Neural cell (in vitro differentiated cells): ENCODE measurements around the gene SRF. TPM values are rescaled to one million over a fixed set of nuclear protein-coding genes. Genes with fewer than 3 reads are reported as not detected.

Experiments
- H2AFZ ChIP-seq: fragments of 200-600, 300-800 bp; sonication (generic), shearing (Covaris generic); 2 replicates; pipeline ENCODE4 v1.6.0; 2014; ENCODE audit warnings: low read depth, mild to moderate bottlenecking, antibody characterized with exemption, low read length, moderate library complexity
- H3F3A ChIP-seq: fragments of 200-600 bp; shearing (Covaris generic); 2 replicates; pipeline ENCODE4 v1.6.1; 2016; ENCODE audit warnings: mild to moderate bottlenecking, moderate library complexity, mixed read lengths, antibody characterized with exemption, low read length; ENCODE audit not compliant: insufficient read depth, poor library complexity, severe bottlenecking
- H3K27ac ChIP-seq: fragments of 200-600, 300-800 bp; sonication (generic), shearing (Covaris generic); 2 replicates; pipeline ENCODE4 v1.5.1; 2014; ENCODE audit warnings: mild to moderate bottlenecking, low read length, moderate library complexity
- H3K27me3 ChIP-seq: fragments of 300-800, 200-600 bp; sonication (generic), shearing (Covaris generic); 2 replicates; pipeline ENCODE4 v1.6.0; 2014; ENCODE audit warnings: mild to moderate bottlenecking, low read depth, low read length, moderate library complexity; ENCODE audit not compliant: insufficient read depth
- H3K36me3 ChIP-seq: fragments of 300-800, 200-600 bp; sonication (generic), shearing (Covaris generic); 2 replicates; pipeline ENCODE4 v1.5.1; 2014; ENCODE audit warnings: mild to moderate bottlenecking, antibody characterized with exemption, low read length, moderate library complexity; ENCODE audit not compliant: insufficient read depth
- H3K4me2 ChIP-seq: fragments of 300-800, 200-600 bp; sonication (generic), shearing (Covaris generic); 2 replicates; pipeline ENCODE4 v1.6.0; 2014; ENCODE audit warnings: mild to moderate bottlenecking, low read length
- H3K4me3 ChIP-seq: fragments of 300-800, 200-600 bp; sonication (generic), shearing (Covaris generic); 2 replicates; pipeline ENCODE4 v1.5.1; 2014; ENCODE audit warnings: mild to moderate bottlenecking, low read length, moderate library complexity
- H3K79me2 ChIP-seq: fragments of 200-600 bp; shearing (Covaris generic); replicated peaks from 2 replicates; pipeline ENCODE4 v1.6.0; 2014; ENCODE audit warnings: mild to moderate bottlenecking, low read length, moderate library complexity; ENCODE audit not compliant: insufficient read depth
- H3K9ac ChIP-seq: fragments of 300-800, 200-600 bp; sonication (generic), shearing (Covaris generic); 2 replicates; pipeline ENCODE4 v1.6.1; 2016; ENCODE audit warnings: mild to moderate bottlenecking, low read length, mixed read lengths
- H3K9me2 ChIP-seq: fragments of 200-600 bp; shearing (Covaris generic); 2 replicates; pipeline ENCODE4 v1.6.1; 2016; ENCODE audit warnings: mild to moderate bottlenecking, low read length, mixed read lengths; ENCODE audit not compliant: insufficient read depth
- H3K9me3 ChIP-seq: fragments of 200-600, 300-800 bp; sonication (generic), shearing (Covaris generic); 2 replicates; pipeline ENCODE4 v1.6.1; 2016; ENCODE audit warnings: mild to moderate bottlenecking, mixed run types, low read length, moderate library complexity, mixed read lengths
- H4K20me1 ChIP-seq: fragments of 200-600 bp; shearing (Covaris generic); 2 replicates; pipeline ENCODE4 v1.6.1; 2016; ENCODE audit warnings: mild to moderate bottlenecking, mixed run types; ENCODE audit not compliant: insufficient read depth
- EP300 ChIP-seq: fragments of 450-650 bp; conservative IDR thresholded peaks from 2 replicates; pipeline ENCODE4 v1.6.1; 2014; ENCODE audit warnings: antibody characterized with exemption, mild to moderate bottlenecking, moderate library complexity; ENCODE audit not compliant: poor library complexity, severe bottlenecking
- EZH2 ChIP-seq: fragments of 200-600, 300-800 bp; shearing (Covaris generic), sonication (generic); IDR thresholded peaks from 2 replicates; pipeline ENCODE4 v1.6.1; 2014; ENCODE audit warnings: antibody characterized with exemption, low read length, borderline replicate concordance, mild to moderate bottlenecking; ENCODE audit not compliant: insufficient read depth, poor library complexity, severe bottlenecking
- MXI1 ChIP-seq: fragments of 450-650 bp; conservative IDR thresholded peaks from 2 replicates; pipeline ENCODE4 v1.6.1; 2014; ENCODE audit warnings: antibody characterized with exemption, mild to moderate bottlenecking; ENCODE audit not compliant: poor library complexity, severe bottlenecking
- POLR2AphosphoS5 ChIP-seq: IDR thresholded peaks from 2 replicates; pipeline ENCODE4 v1.6.1; 2012
- RAD21 ChIP-seq: fragments of 450-650 bp; conservative IDR thresholded peaks from 2 replicates; pipeline ENCODE4 v1.6.1; 2014; ENCODE audit warnings: antibody characterized with exemption, mild to moderate bottlenecking, moderate library complexity
- SMC3 ChIP-seq: fragments of 450-650 bp; conservative IDR thresholded peaks from 2 replicates; pipeline ENCODE4 v1.6.1; 2014; ENCODE audit warnings: antibody characterized with exemption, mild to moderate bottlenecking, moderate library complexity; ENCODE audit not compliant: poor library complexity
- TAF1 ChIP-seq: IDR thresholded peaks from 2 replicates; pipeline ENCODE4 v1.6.1; 2012; ENCODE audit warnings: low read depth
- polyA plus RNA-seq: library from polyadenylated mRNA; depleted of rRNA; stranded (reverse); fragments of >200 nt; gene quantifications from 2 replicates; pipeline ENCODE4 v1.2.3, GENCODE V29; 2014
- TF ChIP-seq, protein P1 (sequence below): IDR thresholded peaks from 2 replicates; pipeline ENCODE4 v1.6.1; 2012; ENCODE audit warnings: borderline replicate concordance
- TF ChIP-seq, protein P2 (sequence below): fragments of 450-650 bp; IDR thresholded peaks from 2 replicates; pipeline ENCODE4 v1.5.1; 2014; ENCODE audit warnings: antibody characterized with exemption, mild to moderate bottlenecking, moderate library complexity; ENCODE audit not compliant: poor library complexity, severe bottlenecking

The SRF gene
- polyA plus RNA-seq, 1 donor from 2014 or later: 24.8 TPM

GRCh38 chr6:43193929-43194328 lies 22.9 kb downstream of the SRF start:
- no peak overlapping the region for H3K4me2 ChIP-seq
- no peak overlapping the region for H3K9ac ChIP-seq
- H3K27me3 ChIP-seq: no peaks in the 10 kb centered on the region
- H3K79me2 ChIP-seq: no peaks in the 10 kb centered on the region
- TF ChIP-seq EP300 (no peak), EZH2 (no peak), SMC3 (no peak), POLR2AphosphoS5 (no peak), TAF1 (no peak), RAD21 (no peak), MXI1 (no peak)
- TF ChIP-seq, protein P1, sequence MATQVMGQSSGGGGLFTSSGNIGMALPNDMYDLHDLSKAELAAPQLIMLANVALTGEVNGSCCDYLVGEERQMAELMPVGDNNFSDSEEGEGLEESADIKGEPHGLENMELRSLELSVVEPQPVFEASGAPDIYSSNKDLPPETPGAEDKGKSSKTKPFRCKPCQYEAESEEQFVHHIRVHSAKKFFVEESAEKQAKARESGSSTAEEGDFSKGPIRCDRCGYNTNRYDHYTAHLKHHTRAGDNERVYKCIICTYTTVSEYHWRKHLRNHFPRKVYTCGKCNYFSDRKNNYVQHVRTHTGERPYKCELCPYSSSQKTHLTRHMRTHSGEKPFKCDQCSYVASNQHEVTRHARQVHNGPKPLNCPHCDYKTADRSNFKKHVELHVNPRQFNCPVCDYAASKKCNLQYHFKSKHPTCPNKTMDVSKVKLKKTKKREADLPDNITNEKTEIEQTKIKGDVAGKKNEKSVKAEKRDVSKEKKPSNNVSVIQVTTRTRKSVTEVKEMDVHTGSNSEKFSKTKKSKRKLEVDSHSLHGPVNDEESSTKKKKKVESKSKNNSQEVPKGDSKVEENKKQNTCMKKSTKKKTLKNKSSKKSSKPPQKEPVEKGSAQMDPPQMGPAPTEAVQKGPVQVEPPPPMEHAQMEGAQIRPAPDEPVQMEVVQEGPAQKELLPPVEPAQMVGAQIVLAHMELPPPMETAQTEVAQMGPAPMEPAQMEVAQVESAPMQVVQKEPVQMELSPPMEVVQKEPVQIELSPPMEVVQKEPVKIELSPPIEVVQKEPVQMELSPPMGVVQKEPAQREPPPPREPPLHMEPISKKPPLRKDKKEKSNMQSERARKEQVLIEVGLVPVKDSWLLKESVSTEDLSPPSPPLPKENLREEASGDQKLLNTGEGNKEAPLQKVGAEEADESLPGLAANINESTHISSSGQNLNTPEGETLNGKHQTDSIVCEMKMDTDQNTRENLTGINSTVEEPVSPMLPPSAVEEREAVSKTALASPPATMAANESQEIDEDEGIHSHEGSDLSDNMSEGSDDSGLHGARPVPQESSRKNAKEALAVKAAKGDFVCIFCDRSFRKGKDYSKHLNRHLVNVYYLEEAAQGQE: no peak
- TF ChIP-seq, protein P2, sequence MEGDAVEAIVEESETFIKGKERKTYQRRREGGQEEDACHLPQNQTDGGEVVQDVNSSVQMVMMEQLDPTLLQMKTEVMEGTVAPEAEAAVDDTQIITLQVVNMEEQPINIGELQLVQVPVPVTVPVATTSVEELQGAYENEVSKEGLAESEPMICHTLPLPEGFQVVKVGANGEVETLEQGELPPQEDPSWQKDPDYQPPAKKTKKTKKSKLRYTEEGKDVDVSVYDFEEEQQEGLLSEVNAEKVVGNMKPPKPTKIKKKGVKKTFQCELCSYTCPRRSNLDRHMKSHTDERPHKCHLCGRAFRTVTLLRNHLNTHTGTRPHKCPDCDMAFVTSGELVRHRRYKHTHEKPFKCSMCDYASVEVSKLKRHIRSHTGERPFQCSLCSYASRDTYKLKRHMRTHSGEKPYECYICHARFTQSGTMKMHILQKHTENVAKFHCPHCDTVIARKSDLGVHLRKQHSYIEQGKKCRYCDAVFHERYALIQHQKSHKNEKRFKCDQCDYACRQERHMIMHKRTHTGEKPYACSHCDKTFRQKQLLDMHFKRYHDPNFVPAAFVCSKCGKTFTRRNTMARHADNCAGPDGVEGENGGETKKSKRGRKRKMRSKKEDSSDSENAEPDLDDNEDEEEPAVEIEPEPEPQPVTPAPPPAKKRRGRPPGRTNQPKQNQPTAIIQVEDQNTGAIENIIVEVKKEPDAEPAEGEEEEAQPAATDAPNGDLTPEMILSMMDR: no peak
- no peak overlapping the region for H2AFZ ChIP-seq
- no peaks in the 10 kb centered on the region for H3K9me2 ChIP-seq
- no peak overlapping the region for H3K27ac ChIP-seq
- H3K4me3 ChIP-seq: no peak overlapping the region
- no peaks in the 10 kb centered on the region for H4K20me1 ChIP-seq
- no peaks in the 10 kb centered on the region for H3K36me3 ChIP-seq
- H3F3A ChIP-seq: no peaks in the 10 kb centered on the region
- no peaks in the 10 kb centered on the region for H3K9me3 ChIP-seq

DNA sequence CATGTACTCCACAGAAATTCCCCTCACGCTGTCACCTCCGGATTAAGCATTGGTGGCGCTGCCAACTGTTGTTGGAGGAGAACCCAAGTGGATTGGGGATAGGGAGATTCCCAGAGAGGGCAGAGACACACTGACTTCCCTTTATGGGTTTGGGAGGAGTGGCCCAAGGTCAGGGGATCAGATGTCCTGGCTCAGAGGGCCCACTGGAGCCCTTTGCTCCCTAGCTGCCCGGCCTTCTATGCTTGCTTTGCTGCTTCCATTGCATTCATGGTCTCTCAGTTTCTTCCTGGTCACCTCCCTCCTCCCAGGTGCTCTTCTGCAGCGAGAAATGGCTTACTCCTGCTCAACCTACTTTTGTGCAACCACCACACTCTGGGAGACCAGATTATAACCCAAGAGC lies 25.3 kb downstream of the SRF start:
- H3K9me2 ChIP-seq: no peaks in the 10 kb centered on the region
- no peak overlapping the region for H3K4me3 ChIP-seq
- no peak overlapping the region for H2AFZ ChIP-seq
- no peak overlapping the region for H3K4me2 ChIP-seq
- no peak for TF ChIP-seq EZH2
- TF ChIP-seq, protein P1: no peak
- TF ChIP-seq EP300: no peak
- TF ChIP-seq, protein P2: no peak
- no peak for TF ChIP-seq SMC3
- H3F3A ChIP-seq: no peaks in the 10 kb centered on the region
- no peaks in the 10 kb centered on the region for H3K27me3 ChIP-seq
- H3K27ac ChIP-seq: no peak overlapping the region
- no peaks in the 10 kb centered on the region for H3K36me3 ChIP-seq
- no peaks in the 10 kb centered on the region for H3K79me2 ChIP-seq
- H3K9ac ChIP-seq: no peak overlapping the region
- no peaks in the 10 kb centered on the region for H4K20me1 ChIP-seq
- no peaks in the 10 kb centered on the region for H3K9me3 ChIP-seq
